Right atrium auricular region (tissue), 2 donors: ENCODE data around the gene KDSR. TPM values are rescaled to one million over a fixed set of nuclear protein-coding genes. Genes with fewer than 3 reads are reported as not detected.
A peak's percentile ranks its signal among the peaks of the same experiment; 100 is the strongest.

Experiments
- DNase-seq: peaks from one replicate; pipeline ENCODE4 v3.0.0-alpha.2; 2019; ENCODE audit warnings: low spot score
- H3K27ac ChIP-seq, 2 donors: fragments of 200-600 bp; sonication (generic); 1 replicate in 1 of 2; 2 replicates in 1 of 2; pipeline ENCODE4 v1.5.1; 2016 to 2019
- H3K27me3 ChIP-seq, 2 donors: fragments of 200-600 bp; sonication (generic); one replicate each; pipeline versions ENCODE4 v1.5.1 to v1.6.0; 2017 to 2019
- H3K36me3 ChIP-seq: fragments of 200-600 bp; sonication (generic); one replicate; pipeline ENCODE4 v1.5.1; 2016
- H3K4me1 ChIP-seq, 2 donors: fragments of 200-600 bp; sonication (generic); one replicate each; pipeline versions ENCODE4 v1.5.1 to v1.6.0; 2017 to 2019
- H3K4me3 ChIP-seq, 2 donors: fragments of 200-600 bp; sonication (generic); 1 replicate in 1 of 2; 2 replicates in 1 of 2; pipeline ENCODE4 v1.5.1; 2017 to 2019; ENCODE audit warnings: mild to moderate bottlenecking in 1 of 2, moderate library complexity in 1 of 2
- H3K9me3 ChIP-seq, 2 donors: fragments of 200-600 bp; sonication (generic); one replicate each; pipeline ENCODE4 v1.5.1; 2019
- total RNA-seq, 2 donors: library from RNA; depleted of rRNA; stranded (reverse); fragments of >200 nt; gene quantifications; one replicate each; pipeline ENCODE4 v1.1.0, GENCODE V29; 2016
- TF ChIP-seq, protein P1 (sequence below), 2 donors: fragments of 200-600 bp; sonication (generic); IDR thresholded peaks; one replicate each; pipeline ENCODE4 v1.5.1; 2019; ENCODE audit warnings: antibody characterized with exemption in 2 of 2

The KDSR gene
- total RNA-seq, 2 donors from 2014 or later = 32.7 to 33.8 TPM

DNA sequence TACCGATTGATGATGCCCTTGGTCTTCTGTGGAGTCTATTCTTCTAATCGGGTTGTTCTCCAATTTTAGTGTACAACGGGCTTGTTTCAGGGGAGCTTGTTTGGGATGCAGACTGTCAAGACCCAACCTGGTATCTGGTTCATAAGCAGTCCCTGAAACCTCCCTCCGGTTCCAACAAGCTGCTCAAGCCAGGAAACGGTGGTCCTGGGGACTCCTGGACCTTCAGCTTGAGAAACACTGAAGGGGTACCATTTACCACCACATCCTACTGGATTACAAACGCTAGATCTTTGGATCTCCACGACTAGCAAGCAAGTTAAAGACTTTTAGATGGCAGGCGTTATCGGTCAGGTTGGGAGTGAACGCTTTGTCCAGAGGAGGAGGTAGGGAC lies 49.5 kb downstream of the KDSR start:
- Histone ChIP-seq H3K4me1 (peaks cover 0 to 36% of the 10 kb centered on the region in 2 donors), H3K9me3 (no peaks in the 10 kb centered on the region), H3K36me3 (no peaks in the 10 kb centered on the region), H3K27ac (peak overlapping the region; percentile 41 to 89), H3K27me3 (no peaks in the 10 kb centered on the region), H3K4me3 (peak overlapping the region; percentile 74 to 75)
- TF ChIP-seq, protein P1, sequence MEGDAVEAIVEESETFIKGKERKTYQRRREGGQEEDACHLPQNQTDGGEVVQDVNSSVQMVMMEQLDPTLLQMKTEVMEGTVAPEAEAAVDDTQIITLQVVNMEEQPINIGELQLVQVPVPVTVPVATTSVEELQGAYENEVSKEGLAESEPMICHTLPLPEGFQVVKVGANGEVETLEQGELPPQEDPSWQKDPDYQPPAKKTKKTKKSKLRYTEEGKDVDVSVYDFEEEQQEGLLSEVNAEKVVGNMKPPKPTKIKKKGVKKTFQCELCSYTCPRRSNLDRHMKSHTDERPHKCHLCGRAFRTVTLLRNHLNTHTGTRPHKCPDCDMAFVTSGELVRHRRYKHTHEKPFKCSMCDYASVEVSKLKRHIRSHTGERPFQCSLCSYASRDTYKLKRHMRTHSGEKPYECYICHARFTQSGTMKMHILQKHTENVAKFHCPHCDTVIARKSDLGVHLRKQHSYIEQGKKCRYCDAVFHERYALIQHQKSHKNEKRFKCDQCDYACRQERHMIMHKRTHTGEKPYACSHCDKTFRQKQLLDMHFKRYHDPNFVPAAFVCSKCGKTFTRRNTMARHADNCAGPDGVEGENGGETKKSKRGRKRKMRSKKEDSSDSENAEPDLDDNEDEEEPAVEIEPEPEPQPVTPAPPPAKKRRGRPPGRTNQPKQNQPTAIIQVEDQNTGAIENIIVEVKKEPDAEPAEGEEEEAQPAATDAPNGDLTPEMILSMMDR (IDR thresholded peaks at IDR 0.05) = no peak
- DNase-seq = no peak

DNA sequence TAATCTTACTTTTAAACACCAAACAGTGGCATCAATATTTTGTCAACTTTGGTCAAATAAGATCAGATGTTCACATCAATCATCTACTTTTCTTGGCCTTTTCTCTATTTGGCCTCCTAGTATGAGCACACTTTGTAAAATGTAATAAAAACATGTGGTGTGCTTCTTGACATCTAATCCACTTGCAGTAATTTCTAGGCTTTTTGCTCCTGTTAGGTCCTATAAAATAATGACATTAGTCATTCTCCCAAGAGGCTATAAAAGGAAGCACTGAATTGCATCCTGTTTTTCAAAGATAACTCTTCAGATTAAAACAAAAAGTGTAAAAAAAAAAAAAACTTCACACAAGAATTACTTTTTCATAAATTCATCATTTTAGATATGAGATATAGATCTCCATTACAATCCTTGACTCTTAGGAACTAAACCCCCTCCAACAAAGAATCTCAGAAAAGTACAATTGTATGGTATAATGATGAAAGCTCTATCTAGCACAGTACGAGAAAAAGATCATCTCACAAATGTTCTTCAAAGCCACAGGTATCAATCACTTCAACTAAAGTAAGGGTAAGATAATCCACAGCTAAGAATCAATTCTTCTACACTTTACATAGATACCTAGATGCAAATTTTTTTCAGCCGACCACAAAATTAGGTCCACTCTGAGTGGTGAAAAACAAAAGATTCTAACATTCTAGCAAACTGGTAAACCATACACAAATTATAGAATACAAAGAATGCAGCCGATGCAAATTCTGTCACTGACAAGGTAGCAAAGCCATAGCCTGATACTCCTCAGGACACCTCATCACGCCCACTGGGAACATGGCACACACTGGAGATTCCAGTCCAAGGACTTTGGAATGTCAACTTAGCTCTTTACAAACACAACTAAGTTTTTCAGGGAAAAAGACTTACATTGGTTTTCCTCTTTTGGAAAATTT lies 50.1 kb downstream of the KDSR start:
- TF ChIP-seq, protein P1 (IDR thresholded peaks at IDR 0.05) = no peak
- H3K27ac ChIP-seq = peak overlapping the region in 1 of 2 donors; percentile 41

DNA sequence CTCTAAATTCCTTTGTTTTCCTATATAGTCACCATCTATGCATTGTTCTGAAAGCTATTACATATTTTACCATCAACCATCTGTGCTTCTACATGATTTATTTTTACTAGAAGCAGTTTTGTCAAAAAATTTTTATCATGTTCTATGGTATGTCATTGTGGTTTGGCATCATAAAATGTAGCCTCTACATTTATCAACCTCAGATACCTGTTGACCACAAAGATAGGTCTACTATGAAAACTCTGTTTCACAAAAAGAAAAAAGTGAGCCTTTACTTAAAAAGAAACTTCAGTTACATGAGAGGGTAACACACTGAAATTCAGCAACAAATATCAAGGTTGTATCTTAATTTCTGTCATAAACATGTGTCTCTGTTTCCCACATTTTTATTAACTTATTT lies 51.1 kb downstream of the KDSR start:
- no peak for DNase-seq
- Histone ChIP-seq H3K4me3 (no peak overlapping the region), H3K27me3 (no peaks in the 10 kb centered on the region), H3K4me1 (peaks cover 0 to 31% of the 10 kb centered on the region in 2 donors), H3K36me3 (no peaks in the 10 kb centered on the region), H3K27ac (no peak overlapping the region), H3K9me3 (no peaks in the 10 kb centered on the region)
- TF ChIP-seq, protein P1 (IDR thresholded peaks at IDR 0.05) = no peak

More for the DNA sequence above, 50.1 kb downstream of the KDSR start:
- Histone ChIP-seq H3K9me3 (no peaks in the 10 kb centered on the region), H3K27me3 (no peaks in the 10 kb centered on the region), H3K36me3 (no peaks in the 10 kb centered on the region), H3K4me1 (peaks cover 0 to 32% of the 10 kb centered on the region in 2 donors), H3K4me3 (peak overlapping the region; percentile 74 to 75)
- DNase-seq = no peak

DNA sequence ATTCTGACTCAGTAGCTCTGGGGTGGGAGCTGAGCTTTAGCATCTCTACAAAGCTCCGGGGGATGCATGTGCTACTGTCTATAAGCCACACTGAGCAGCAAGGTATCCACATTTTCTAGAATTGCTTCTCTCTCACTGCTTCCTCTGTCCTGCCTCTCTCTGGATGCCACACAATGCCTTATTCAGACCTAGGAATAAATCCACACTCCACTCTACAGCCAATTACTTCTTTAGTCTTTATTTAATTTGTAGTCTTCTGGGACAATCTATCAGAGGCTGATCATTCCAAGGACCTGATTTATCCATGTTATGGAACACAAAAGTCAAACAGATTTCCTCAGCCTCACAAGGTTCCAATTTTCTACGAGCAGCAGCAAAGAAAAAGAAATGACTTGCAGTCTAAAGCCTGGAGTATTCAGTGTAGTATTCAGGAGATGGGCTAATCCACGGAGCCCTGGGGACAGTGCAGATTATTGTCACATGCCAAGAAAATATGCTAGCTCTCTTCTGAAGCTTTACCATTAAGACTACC lies 51.8 kb downstream of the KDSR start:
- TF ChIP-seq, protein P1 (IDR thresholded peaks at IDR 0.05) = no peak

DNA sequence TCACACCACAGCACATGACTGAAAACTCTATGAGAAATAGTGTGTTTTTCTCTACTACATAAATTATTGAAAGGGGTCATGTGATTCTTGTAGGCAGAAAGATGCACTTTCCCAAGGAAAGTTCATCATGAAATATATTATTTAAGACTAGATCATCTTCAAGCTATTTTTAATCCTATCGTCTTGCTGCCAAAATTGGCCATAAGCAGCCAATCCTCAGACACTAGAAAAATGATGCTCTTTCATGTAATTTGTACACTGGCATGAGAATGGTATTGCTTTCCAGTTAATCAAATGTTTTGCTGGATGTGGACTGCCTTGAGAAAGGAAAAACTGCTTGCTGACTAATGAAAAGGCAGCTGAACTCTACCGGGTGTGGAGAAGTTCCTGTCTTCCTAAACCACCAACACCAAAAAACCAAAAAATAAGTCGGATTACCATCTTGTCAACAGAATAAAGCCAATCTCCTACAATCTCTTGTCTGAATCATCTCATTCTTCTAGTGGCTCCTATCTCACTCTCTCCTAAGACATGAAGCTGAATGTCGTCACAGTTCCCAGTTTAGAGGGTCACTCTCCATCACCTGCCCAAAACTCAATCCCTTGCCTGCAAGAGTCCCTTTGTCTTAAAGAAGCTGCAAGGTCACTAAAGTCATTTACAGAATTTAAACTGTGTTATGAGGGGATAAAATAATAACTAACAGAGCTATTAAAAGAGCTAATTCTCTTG lies 52.8 kb downstream of the KDSR start:
- H3K9me3 ChIP-seq = no peaks in the 10 kb centered on the region
- H3K27ac ChIP-seq = no peak overlapping the region
- H3K4me1 ChIP-seq = peaks cover 0 to 26% of the 10 kb centered on the region in 2 donors
- H3K27me3 ChIP-seq = no peaks in the 10 kb centered on the region
- TF ChIP-seq, protein P1 (IDR thresholded peaks at IDR 0.05) = no peak
- no peak overlapping the region for H3K4me3 ChIP-seq
- DNase-seq = no peak
- no peaks in the 10 kb centered on the region for H3K36me3 ChIP-seq

More for the DNA sequence above, 51.8 kb downstream of the KDSR start:
- Histone ChIP-seq H3K27me3 (no peaks in the 10 kb centered on the region), H3K9me3 (no peaks in the 10 kb centered on the region), H3K4me1 (peaks cover 0 to 26% of the 10 kb centered on the region in 2 donors), H3K4me3 (no peak overlapping the region), H3K27ac (no peak overlapping the region), H3K36me3 (no peaks in the 10 kb centered on the region)
- DNase-seq = no peak
